Heart left ventricle (tissue), 16 donors: ENCODE data around the gene LGALS4. TPM values are rescaled to one million over a fixed set of nuclear protein-coding genes. Genes with fewer than 3 reads are reported as not detected.
"Not testable (repeated sequence)": the region's sequence is repeated elsewhere in the genome, so short reads cannot be mapped to it uniquely, and the experiment has no call there.

Experiments used
- ATAC-seq, 4 donors: fragments of 200-7000 bp; cut with Tn5 transposase; one replicate each; pipeline ENCODE4 v1.9.1; 2020 to 2022; ENCODE audit warnings: moderate library complexity in 4 of 4, mild to moderate bottlenecking in 3 of 4, moderate number of reproducible peaks in 1 of 4
- DNase-seq, 5 donors: peaks; one replicate each; pipeline ENCODE4 v3.0.0-alpha.2; 2020
- H3K27ac ChIP-seq, 12 donors: fragments of 200-600 bp; sonication (generic) in 4 of 12; one replicate each; pipeline versions ENCODE4 v1.5.0 to v1.8.0; 2016 to 2022; ENCODE audit warnings: mild to moderate bottlenecking in 2 of 12
- H3K27me3 ChIP-seq, 9 donors: fragments of 200-600 bp; sonication (generic) in 2 of 9; one replicate each; pipeline versions ENCODE4 v1.5.1 to v1.8.0; 2016 to 2022; ENCODE audit warnings: mild to moderate bottlenecking in 3 of 9
- H3K36me3 ChIP-seq, 9 donors: fragments of 200-600 bp; sonication (generic) in 2 of 9; one replicate each; pipeline versions ENCODE4 v1.5.0 to v1.8.0; 2018 to 2022; ENCODE audit warnings: mild to moderate bottlenecking in 2 of 9
- H3K4me1 ChIP-seq, 12 donors: fragments of 200-600 bp; sonication (generic) in 4 of 12; one replicate each; pipeline versions ENCODE4 v1.5.0 to v1.8.0; 2016 to 2022; ENCODE audit warnings: mild to moderate bottlenecking in 3 of 12
- H3K4me3 ChIP-seq, 12 donors: fragments of 200-600 bp; sonication (generic) in 4 of 12; one replicate each; pipeline versions ENCODE4 v1.5.0 to v1.8.0; 2017 to 2022; ENCODE audit warnings: mild to moderate bottlenecking in 9 of 12, moderate library complexity in 4 of 12
- H3K9me3 ChIP-seq, 12 donors: fragments of 200-600 bp; sonication (generic) in 4 of 12; one replicate each; pipeline versions ENCODE4 v1.5.0 to v1.8.0; 2016 to 2022; ENCODE audit warnings: mild to moderate bottlenecking in 1 of 12
- CTCF ChIP-seq, 12 donors: fragments of 200-600 bp; sonication (generic) in 4 of 12; IDR thresholded peaks; one replicate each; pipeline versions ENCODE4 v1.5.0 to v1.8.0; 2018 to 2022; ENCODE audit warnings: antibody characterized with exemption in 12 of 12, mild to moderate bottlenecking in 5 of 12
- POLR2A ChIP-seq, 2 donors: fragments of 450-650 bp; IDR thresholded peaks; one replicate each; pipeline ENCODE4 v1.6.1; 2017; ENCODE audit warnings: antibody characterized with exemption in 2 of 2, mild to moderate bottlenecking in 2 of 2, moderate library complexity in 2 of 2
- WGBS, 4 donors: extraction: QIAGEN DNeasy Blood & Tissue Kit in 2 of 4; methylation state at CpG; one replicate each; pipeline versions ENCODE4 v1.1.5 to v1.1.7; 2013 to 2018; 5-methylcytosine and 5-hydroxymethylcytosine counted together
- intact Hi-C, 10 donors: fragments of 100-400 bp; cut with DNase I; formaldehyde crosslinking; loops; one replicate each; pipeline versions ENCODE4 v1.11.1 to v1.14.2; 2022
- polyA plus RNA-seq, 2 donors: library from polyadenylated mRNA; stranded (reverse); fragments of 200-250 nt; gene quantifications; one replicate each; pipeline ENCODE4 v1.2.3, GENCODE V29; 2013
- total RNA-seq, 9 donors: library from RNA; depleted of rRNA in 2 of 9; stranded (reverse); fragments of >200 nt in 2 of 9; fragmentation: NEBNext Ultra II Directional in 3 of 9; extraction: Animal tissue kit (Norgen Biotek cat#: 25700) in 3 of 9; gene quantifications; one replicate each; pipeline versions ENCODE4 v1.1.0 to v1.2.4, GENCODE V29; 2016 to 2023
- donor health status: ischemic (EF 13 %, LVEDD 7.1; RV severe dilation, severe dysfunction).
- donor health status: healthy with polysubstance abuse.
- donor health status: DM: no; HTN: yes; CAD: no.
- donor health status: DM: no; HTN: no; CAD: no.
- donor health status: ischemic (EF 25% LVEDD 6.9; RV normal size, moderate dysfunction).
- donor health status: ischemic (EF 25% LVEDD 5.7; RV mildly dilated, moderate dysfunction).
- donor health status: healthy.
- donor health status: DM: yes; HTN: yes; CAD: no.
- donor health status: ischemic (EF 35%, LVEDD 5.7; RV mildly dilated, moderate dysfunction).
- donor health status: nonischemic (EF 11% LVEDD 7.7; RV severe dilation, severe dysfunction).
- donor health status: DM: yes; HTN: yes; CAD: no.
- donor health status: PGD.
- donor health status: ischemic (EF 29% LVEDD 5.4; RV normal size, mild dysfunction).
- donor health status: nonischemic (EF 23%, LVEDD 6.1; RV moderate dilation, normal function).

The LGALS4 gene
- total and polyA plus RNA-seq, 11 donors, result 0.35 to 1.3 (median 0.67) TPM; not detected in 2

GRCh38 chr19:38788478-38789243 is 24.1 kb downstream of the LGALS4 start, which contains the start of gene LGALS7B:
TSS of gene LGALS7B (plus strand) at chr19:38789200. CDS start at chr19:38789227, 27 bp downstream.
- Histone ChIP-seq H3K27me3 (no peaks in the 10 kb centered on the region), H3K9me3 (no peaks in the 10 kb centered on the region), H3K4me1 (peaks cover 0 to 5% (median 0%) of the 10 kb centered on the region in 12 donors), H3K4me3 (no peak within 1 kb of the TSS), H3K36me3 (no peaks in the 10 kb centered on the region), H3K27ac (no peak within 1 kb of the TSS)
- TF ChIP-seq POLR2A (IDR thresholded peaks at IDR 0.05), result no peak
- no peak for TF ChIP-seq CTCF (IDR thresholded peaks at IDR 0.05)
- intact Hi-C loops, result no loop called here
- WGBS, 4 donors, result 78 to 82% (median 80%) methylated on average over 8 to 13 of the region's 17 CpGs
- ATAC-seq (no peak), DNase-seq (no peak)

- TF ChIP-seq CTCF (IDR thresholded peaks at IDR 0.05) (no peak), POLR2A (IDR thresholded peaks at IDR 0.05) (no peak)
- Histone ChIP-seq H3K36me3 (no peaks in the 10 kb centered on the region), H3K27me3 (no peaks in the 10 kb centered on the region), H3K4me1 (no peaks in the 10 kb centered on the region), H3K4me3 (no peak overlapping the region), H3K27ac (no peak overlapping the region), H3K9me3 (no peaks in the 10 kb centered on the region)
- no peak for ATAC-seq
- 74 to 80% (median 77%) methylated on average over 9 to 11 of the region's 11 CpGs for WGBS, 4 donors
- intact Hi-C loops, result no loop called here
- no peak for DNase-seq
Observed at GRCh38 chr19:38786572-38787265, 26.0 kb downstream of the LGALS4 start.

- H3K4me3 ChIP-seq, ATAC-seq, intact Hi-C loops, H3K36me3 ChIP-seq, H3K4me1 ChIP-seq, H3K9me3 ChIP-seq, H3K27ac ChIP-seq, DNase-seq, H3K27me3 ChIP-seq: not testable (repeated sequence)
- WGBS, 4 donors, result 84 to 97% (median 97%) methylated on average over 3 of the region's 3 CpGs
Observed at GRCh38 chr19:38786061-38786460, 26.7 kb downstream of the LGALS4 start.

GRCh38 chr19:38785187-38785699 is 27.5 kb downstream of the LGALS4 start:
- Histone ChIP-seq H3K4me3 (no peak overlapping the region), H3K27me3 (peaks cover 0 to 2% (median 0%) of the 10 kb centered on the region in 9 donors), H3K9me3 (no peaks in the 10 kb centered on the region), H3K36me3 (no peaks in the 10 kb centered on the region), H3K4me1 (peaks cover 0 to 3% (median 0%) of the 10 kb centered on the region in 12 donors), H3K27ac (no peak overlapping the region)
- intact Hi-C loops, result no loop called here
- ATAC-seq (no peak), DNase-seq (no peak)
- 94 to 100% (median 98%) methylated on average over 7 of the region's 7 CpGs for WGBS, 4 donors
- TF ChIP-seq CTCF (IDR thresholded peaks at IDR 0.05), result no peak
- no peak for TF ChIP-seq POLR2A (IDR thresholded peaks at IDR 0.05)
